ENCODE measurements around the gene REC114. TPM values are rescaled to one million over a fixed set of nuclear protein-coding genes. Genes with fewer than 3 reads are reported as not detected.

Gene REC114
- total and polyA plus RNA-seq, 9 of the 15 experiments (the other 6 are each of a cell fraction or from before 2014, with no cell fraction given), result 0.07 to 0.24 TPM; not detected in 7

- 94% methylated on average over 1 of the region's 1 CpG for WGBS (ENCODE audit: insufficient coverage, low coverage, missing lambda C conversion rate)
- intact Hi-C loops (cut with micrococcal nuclease) (loop anchor here (5.0 kb wide), 1 partner anchor 48 kb away; no protein-coding TSS in a partner anchor), in situ Hi-C loops (cut with MboI) (no loop called here)
- Histone ChIP-seq H3K79me2 (ENCODE audit: control insufficient read depth, insufficient read depth, low read length) (peaks cover 20% of the 10 kb centered on the region), H4K20me1 (replicated peaks; ENCODE audit: control insufficient read depth, insufficient read depth, low read length) (peaks cover 13% of the 10 kb centered on the region; the same call in 1 of the 2 replicates), H3K36me3 (ENCODE audit: control insufficient read depth, insufficient read depth, low read length) (peaks cover 50% of the 10 kb centered on the region; the same call in 2 of the 3 replicates), H3K9me3 (replicated peaks; ENCODE audit: control insufficient read depth, insufficient read depth, low read depth, low read length) (no peaks in the 10 kb centered on the region), H3K4me2 (ENCODE audit: insufficient read depth, low read length) (no peak overlapping the region), H3K27me3 (ENCODE audit: control insufficient read depth in 2 of 2, insufficient read depth in 2 of 2, low read length in 2 of 2) (no peaks in the 10 kb centered on the region), H2AFZ (ENCODE audit: low read depth, low read length) (no peak overlapping the region), H3K4me3 (no peak overlapping the region), H3K27ac (ENCODE audit: extremely low read depth, low read depth, low read length) (no peak overlapping the region), H3K9me1 (ENCODE audit: control insufficient read depth, insufficient read depth, low read length) (no peaks in the 10 kb centered on the region), H3K9ac (ENCODE audit: insufficient read depth in 1 of 2, low read depth in 2 of 2, low read length in 2 of 2) (no peak overlapping the region), H3K4me1 (replicated peaks in 1 of 2; ENCODE audit: control insufficient read depth in 2 of 2, insufficient read depth in 2 of 2, low read length in 2 of 2) (peaks cover 7 to 24% of the 10 kb centered on the region in 2 experiments; a peak in 4 of 5 replicates)
- TF ChIP-seq RBM17 (IDR thresholded peaks at IDR 0.05; ENCODE audit: borderline replicate concordance, low read depth, low read length) (no peak), KDM4B (IDR thresholded peaks at IDR 0.05; ENCODE audit: borderline replicate concordance in 2 of 2, low read depth in 1 of 2) (no peak), CEBPB (tag; IDR thresholded peaks at IDR 0.05) (no peak), POLR2A (conservative IDR thresholded peaks at IDR 0.05) (no peak), ZNF253 (CRISPR knock-in tag; conservative IDR thresholded peaks at IDR 0.05) (no peak), MCM2 (IDR thresholded peaks at IDR 0.05; ENCODE audit: low read depth) (no peak), ZNF586 (CRISPR knock-in tag; conservative IDR thresholded peaks at IDR 0.05) (no peak), NCOA1 (IDR thresholded peaks at IDR 0.05; ENCODE audit: low read depth) (no peak), ZNF444 (CRISPR knock-in tag; IDR thresholded peaks at IDR 0.05) (no peak), ZNF143 (CRISPR knock-in tag; IDR thresholded peaks at IDR 0.05) (no peak), PML (IDR thresholded peaks at IDR 0.05; ENCODE audit: low read length) (no peak), ZNF512 (tag; IDR thresholded peaks at IDR 0.05) (no peak)
- DNase-seq (ENCODE audit: extremely low read depth in 1 of 4, low spot score in 3 of 4) (no peak), FAIRE-seq (no peak), ATAC-seq (no peak)
- ChIA-PET POLR2A (interaction anchor here (1.2 kb wide), 1 partner anchor 17 kb away, joined by 4 read pairs; no protein-coding TSS in a partner anchor), CTCF (ENCODE audit: low intra/inter-chr PET ratio) (interaction anchor here (0.7 kb wide), 1 partner anchor 44 kb away, joined by 3 read pairs; no protein-coding TSS in a partner anchor)
- BruUV-seq (replicated peaks), result no TSS peak
These were observed 146.8 kb downstream of the REC114 start for GRCh38 chr15:73589766-73590165.

Data from K562 (cell line).